H9 (cell line): ENCODE measurements around the gene CISD1. TPM values are rescaled to one million over a fixed set of nuclear protein-coding genes. Genes with fewer than 3 reads are reported as not detected.

ENCODE experiments used
- DNase-seq: peaks from one replicate; pipeline ENCODE4 v3.0.0-alpha.2; 2017
- H2AFZ ChIP-seq: one replicate; pipeline ENCODE4 v1.6.1; 2013; ENCODE audit warnings: mild to moderate bottlenecking, low read length, control low read depth, moderate library complexity
- H2AK5ac ChIP-seq: 2 replicates; pipeline ENCODE4 v1.6.1; 2013; ENCODE audit warnings: low read length, control low read depth, mixed read lengths; ENCODE audit not compliant: insufficient read length
- H2BK120ac ChIP-seq: one replicate; pipeline ENCODE4 v1.6.1; 2013; ENCODE audit warnings: low read depth, mild to moderate bottlenecking, low read length, control low read depth, inconsistent platforms; ENCODE audit not compliant: poor library complexity, severe bottlenecking
- H2BK12ac ChIP-seq: 2 replicates; pipeline ENCODE4 v1.6.1; 2013; ENCODE audit warnings: low read length, control low read depth, mixed read lengths, low read depth; ENCODE audit not compliant: insufficient read length
- H2BK15ac ChIP-seq: 2 replicates; pipeline ENCODE4 v1.6.1; 2013; ENCODE audit warnings: low read depth, low read length, control low read depth
- H2BK20ac ChIP-seq: one replicate; pipeline ENCODE4 v1.6.1; 2013; ENCODE audit warnings: low read depth, mild to moderate bottlenecking, low read length, control low read depth, inconsistent platforms; ENCODE audit not compliant: poor library complexity, severe bottlenecking
- H2BK5ac ChIP-seq: 2 replicates; pipeline ENCODE4 v1.6.1; 2013; ENCODE audit warnings: low read length, control low read depth, mixed read lengths; ENCODE audit not compliant: insufficient read length
- H3K14ac ChIP-seq: 2 replicates; pipeline ENCODE4 v1.6.1; 2013; ENCODE audit warnings: low read length, control low read depth; ENCODE audit not compliant: insufficient read depth
- H3K18ac ChIP-seq: 2 replicates; pipeline ENCODE4 v1.6.1; 2013; ENCODE audit warnings: low read depth, mild to moderate bottlenecking, mixed read lengths, low read length, control low read depth; ENCODE audit not compliant: insufficient read length
- H3K23ac ChIP-seq: 2 replicates; pipeline ENCODE4 v1.6.1; 2013; ENCODE audit warnings: low read length, control low read depth, mixed read lengths, low read depth; ENCODE audit not compliant: insufficient read length
- H3K23me2 ChIP-seq: 2 replicates; pipeline ENCODE4 v1.6.1; 2013; ENCODE audit warnings: low read depth, mild to moderate bottlenecking, mixed read lengths, low read length, control low read depth; ENCODE audit not compliant: insufficient read length, poor library complexity, severe bottlenecking
- H3K27ac ChIP-seq: 2 replicates; pipeline ENCODE4 v1.5.1; 2013; ENCODE audit warnings: low read length, control low read depth, mixed read lengths, low read depth; ENCODE audit not compliant: insufficient read length
- H3K27me3 ChIP-seq: 2 replicates; pipeline ENCODE4 v1.6.1; 2013; ENCODE audit warnings: low read length, control low read depth, inconsistent platforms; ENCODE audit not compliant: insufficient read depth
- H3K4ac ChIP-seq: 2 replicates; pipeline ENCODE4 v1.6.1; 2013; ENCODE audit warnings: low read depth, mild to moderate bottlenecking, control low read depth, inconsistent platforms, low read length, moderate library complexity
- H3K4me1 ChIP-seq: 2 replicates; pipeline ENCODE4 v1.6.1; 2013; ENCODE audit warnings: low read length, control low read depth, inconsistent platforms; ENCODE audit not compliant: insufficient read depth
- H3K4me2 ChIP-seq: 2 replicates; pipeline ENCODE4 v1.6.1; 2013; ENCODE audit warnings: low read length, control low read depth, mixed read lengths; ENCODE audit not compliant: insufficient read length, insufficient read depth
- H3K56ac ChIP-seq: 2 replicates; pipeline ENCODE4 v1.6.1; 2013; ENCODE audit warnings: low read depth, mild to moderate bottlenecking, mixed read lengths, low read length, control low read depth; ENCODE audit not compliant: insufficient read length
- H3K79me1 ChIP-seq: 2 replicates; pipeline ENCODE4 v1.6.1; 2013; ENCODE audit warnings: low read depth, mild to moderate bottlenecking, moderate library complexity, low read length, control low read depth, inconsistent platforms; ENCODE audit not compliant: insufficient read depth, poor library complexity, severe bottlenecking
- H3K79me2 ChIP-seq: 2 replicates; pipeline ENCODE4 v1.6.1; 2013; ENCODE audit warnings: low read length, control low read depth, inconsistent platforms; ENCODE audit not compliant: insufficient read depth
- H3K9ac ChIP-seq: 2 replicates; pipeline ENCODE4 v1.6.1; 2013; ENCODE audit warnings: low read length, control low read depth, mixed read lengths; ENCODE audit not compliant: insufficient read length; ENCODE audit errors: extremely low read depth
- H3K9me3 ChIP-seq: one replicate; pipeline ENCODE4 v1.6.1; 2013; ENCODE audit warnings: low read depth, low read length, inconsistent platforms; ENCODE audit not compliant: control insufficient read depth
- H3T11ph ChIP-seq: one replicate; pipeline ENCODE4 v1.6.1; 2013; ENCODE audit warnings: mild to moderate bottlenecking, low read length, control low read depth, inconsistent platforms
- H4K20me1 ChIP-seq: one replicate; pipeline ENCODE4 v1.6.1; 2013; ENCODE audit not compliant: control insufficient read depth, insufficient read length, insufficient read depth
- H4K5ac ChIP-seq: 2 replicates; pipeline ENCODE4 v1.6.1; 2013; ENCODE audit warnings: low read depth, mild to moderate bottlenecking, mixed read lengths, low read length, control low read depth; ENCODE audit not compliant: insufficient read length
- H4K8ac ChIP-seq: replicated peaks from 2 replicates; pipeline ENCODE4 v1.6.1; 2013; ENCODE audit warnings: low read length, control low read depth, mixed read lengths, low read depth; ENCODE audit not compliant: insufficient read length
- H4K91ac ChIP-seq: 2 replicates; pipeline ENCODE4 v1.6.1; 2013; ENCODE audit warnings: low read depth, mild to moderate bottlenecking, moderate library complexity, mixed read lengths, low read length, control low read depth; ENCODE audit not compliant: insufficient read length
- H3K27ac Mint-ChIP-seq, 3 experiments: 2 replicates in 2 of 3; 3 replicates in 1 of 3; pipeline ENCODE4 v1.8.0; 2020 to 2021; ENCODE audit warnings: mixed read lengths in 3 of 3, mild to moderate bottlenecking in 1 of 3, moderate library complexity in 1 of 3
- H3K27me3 Mint-ChIP-seq: 2 replicates; pipeline ENCODE4 v1.8.0; 2021; ENCODE audit warnings: low read depth, mild to moderate bottlenecking, moderate library complexity, mixed read lengths
- H3K36me3 Mint-ChIP-seq, 3 experiments: 2 replicates in 2 of 3; 3 replicates in 1 of 3; pipeline ENCODE4 v1.8.0; 2020 to 2021; ENCODE audit warnings: low read depth in 3 of 3, mixed read lengths in 3 of 3; ENCODE audit not compliant: insufficient read depth in 1 of 3
- H3K4me1 Mint-ChIP-seq, 2 experiments: 2 replicates each; pipeline ENCODE4 v1.8.0; 2020; ENCODE audit warnings: mixed read lengths in 2 of 2
- H3K4me3 Mint-ChIP-seq, 2 experiments: 2 replicates in 1 of 2; 3 replicates in 1 of 2; pipeline ENCODE4 v1.8.0; 2020 to 2021; ENCODE audit warnings: mild to moderate bottlenecking in 2 of 2, mixed read lengths in 2 of 2, moderate library complexity in 1 of 2
- H3K9me3 Mint-ChIP-seq, 2 experiments: 2 replicates in 1 of 2; 3 replicates in 1 of 2; pipeline ENCODE4 v1.8.0; 2020; ENCODE audit warnings: mild to moderate bottlenecking in 2 of 2, mixed read lengths in 2 of 2, moderate library complexity in 1 of 2
- total RNA-seq: library from RNA; stranded (reverse); gene quantifications from 2 replicates; pipeline ENCODE4 v1.2.1, GENCODE V29; 2021
- TF ChIP-seq, protein P1 (sequence below): fragments of 200-600 bp; sonication (generic); conservative IDR thresholded peaks from 3 replicates; pipeline ENCODE4 v1.8.0; 2021; ENCODE audit warnings: antibody characterized with exemption, mild to moderate bottlenecking

The CISD1 gene
- total RNA-seq, 1 experiment from 2014 or later, result 42.0 TPM

DNA sequence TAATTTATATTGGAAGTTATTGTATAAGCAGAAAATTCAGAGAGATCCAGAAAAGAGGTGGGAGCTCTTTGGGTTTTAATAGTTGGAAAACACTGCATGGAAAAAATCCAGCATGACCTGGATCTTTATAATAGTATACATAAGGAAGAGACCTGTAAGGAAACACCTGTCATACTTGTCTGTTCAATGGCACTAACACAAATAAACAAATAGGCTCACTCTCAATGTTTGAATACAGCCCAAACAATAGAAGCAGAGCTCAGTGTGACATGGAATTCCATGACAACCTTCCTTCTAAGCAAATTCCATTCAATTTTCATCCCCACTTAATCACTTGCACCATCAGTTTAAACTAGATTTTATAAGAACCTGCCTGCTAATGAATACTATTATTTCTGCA is 31.7 kb downstream of the CISD1 start:
- no peak overlapping the region for H2BK5ac ChIP-seq
- no peaks in the 10 kb centered on the region for H3K27me3 ChIP-seq
- no peaks in the 10 kb centered on the region for H3K23me2 ChIP-seq
- no peak overlapping the region for H3K4me2 ChIP-seq
- H3K14ac ChIP-seq, result no peak overlapping the region
- no peak overlapping the region for H4K91ac ChIP-seq
- no peaks in the 10 kb centered on the region for H3K79me2 ChIP-seq
- no peaks in the 10 kb centered on the region for H3K79me1 ChIP-seq
- H3K27ac ChIP-seq, result no peak overlapping the region
- H2BK20ac ChIP-seq, result no peak overlapping the region
- H4K20me1 ChIP-seq, result no peaks in the 10 kb centered on the region
- H3K4me1 ChIP-seq, result no peaks in the 10 kb centered on the region
- no peak overlapping the region for H3K4ac ChIP-seq
- no peak overlapping the region for H4K8ac ChIP-seq
- H2BK12ac ChIP-seq, result no peak overlapping the region
- no peak overlapping the region for H2BK15ac ChIP-seq
- H3K9me3 ChIP-seq, result no peaks in the 10 kb centered on the region
- Mint-ChIP-seq H3K36me3 (no peaks in the 10 kb centered on the region), H3K4me3 (no peak overlapping the region), H3K9me3 (no peaks in the 10 kb centered on the region), H3K4me1 (peaks cover 5 to 6% of the 10 kb centered on the region in 2 experiments; a peak in 3 of 4 replicates), H3K27ac (no peak overlapping the region), H3K27me3 (no peaks in the 10 kb centered on the region)
- H3T11ph ChIP-seq, result no peak overlapping the region
- no peak for DNase-seq
- no peak overlapping the region for H2BK120ac ChIP-seq
- H3K9ac ChIP-seq, result no peak overlapping the region
- no peak overlapping the region for H3K56ac ChIP-seq
- no peak overlapping the region for H4K5ac ChIP-seq
- no peak overlapping the region for H3K23ac ChIP-seq
- H2AFZ ChIP-seq, result no peak overlapping the region
- H2AK5ac ChIP-seq, result no peak overlapping the region
- TF ChIP-seq, protein P1, sequence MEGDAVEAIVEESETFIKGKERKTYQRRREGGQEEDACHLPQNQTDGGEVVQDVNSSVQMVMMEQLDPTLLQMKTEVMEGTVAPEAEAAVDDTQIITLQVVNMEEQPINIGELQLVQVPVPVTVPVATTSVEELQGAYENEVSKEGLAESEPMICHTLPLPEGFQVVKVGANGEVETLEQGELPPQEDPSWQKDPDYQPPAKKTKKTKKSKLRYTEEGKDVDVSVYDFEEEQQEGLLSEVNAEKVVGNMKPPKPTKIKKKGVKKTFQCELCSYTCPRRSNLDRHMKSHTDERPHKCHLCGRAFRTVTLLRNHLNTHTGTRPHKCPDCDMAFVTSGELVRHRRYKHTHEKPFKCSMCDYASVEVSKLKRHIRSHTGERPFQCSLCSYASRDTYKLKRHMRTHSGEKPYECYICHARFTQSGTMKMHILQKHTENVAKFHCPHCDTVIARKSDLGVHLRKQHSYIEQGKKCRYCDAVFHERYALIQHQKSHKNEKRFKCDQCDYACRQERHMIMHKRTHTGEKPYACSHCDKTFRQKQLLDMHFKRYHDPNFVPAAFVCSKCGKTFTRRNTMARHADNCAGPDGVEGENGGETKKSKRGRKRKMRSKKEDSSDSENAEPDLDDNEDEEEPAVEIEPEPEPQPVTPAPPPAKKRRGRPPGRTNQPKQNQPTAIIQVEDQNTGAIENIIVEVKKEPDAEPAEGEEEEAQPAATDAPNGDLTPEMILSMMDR, result no peak
- H3K18ac ChIP-seq, result no peak overlapping the region
